ENCODE measurements around the gene DHRS12.

The DHRS12 gene

GRCh38 chr13:51778392-51778791, 25.6 kb downstream of the DHRS12 start:
- DNase-seq = no peak

GRCh38 chr13:51777921-51778320, 26.0 kb downstream of the DHRS12 start:
- no peak for DNase-seq

- no peak for DNase-seq
Observed at GRCh38 chr13:51776179-51776578, 27.8 kb downstream of the DHRS12 start.

GRCh38 chr13:51773515-51773914, 30.4 kb downstream of the DHRS12 start:
- no peak for DNase-seq

GRCh38 chr13:51772781-51773180, 31.2 kb downstream of the DHRS12 start:
- no peak for DNase-seq

- DNase-seq = no peak
Observed at GRCh38 chr13:51772105-51772455, 31.9 kb downstream of the DHRS12 start.

- no peak for DNase-seq
Observed at GRCh38 chr13:51771418-51772104, 32.4 kb downstream of the DHRS12 start.

GRCh38 chr13:51770681-51771417, 33.1 kb downstream of the DHRS12 start:
- DNase-seq = no peak

GRCh38 chr13:51770160-51770559, 33.8 kb downstream of the DHRS12 start:
- DNase-seq = no peak

GRCh38 chr13:51769455-51770127, 34.4 kb downstream of the DHRS12 start:
- DNase-seq = no peak

- DNase-seq = no peak
Observed at GRCh38 chr13:51768976-51769375, 35.0 kb downstream of the DHRS12 start.

- DNase-seq = no peak
Observed at GRCh38 chr13:51768378-51768921, 35.5 kb downstream of the DHRS12 start.

- no peak for DNase-seq
Observed at GRCh38 chr13:51767100-51767499, 36.9 kb downstream of the DHRS12 start.

GRCh38 chr13:51765142-51765515, 38.8 kb downstream of the DHRS12 start:
- no peak for DNase-seq

GRCh38 chr13:51764184-51765141, 39.5 kb downstream of the DHRS12 start:
- DNase-seq = no peak

- DNase-seq = no peak
Observed at GRCh38 chr13:51763486-51763885, 40.5 kb downstream of the DHRS12 start.

GRCh38 chr13:51761643-51762350, 42.2 kb downstream of the DHRS12 start:
- DNase-seq = no peak

- DNase-seq = no peak
Observed at GRCh38 chr13:51760592-51760991, 43.4 kb downstream of the DHRS12 start.

GRCh38 chr13:51759240-51759639, 44.7 kb downstream of the DHRS12 start:
- DNase-seq = no peak

GRCh38 chr13:51758691-51759090, 45.3 kb downstream of the DHRS12 start:
- no peak for DNase-seq

- no peak for DNase-seq
Observed at GRCh38 chr13:51756651-51757050, 47.3 kb downstream of the DHRS12 start.

All from NCI-H1694 treated with DMSO at 0.1 percent for 48 hours (cell line).